Measurements from ENCODE around the gene ZNF674.
A peak's percentile ranks its signal among the peaks of the same experiment; 100 is the strongest.

The ZNF674 gene

DNA sequence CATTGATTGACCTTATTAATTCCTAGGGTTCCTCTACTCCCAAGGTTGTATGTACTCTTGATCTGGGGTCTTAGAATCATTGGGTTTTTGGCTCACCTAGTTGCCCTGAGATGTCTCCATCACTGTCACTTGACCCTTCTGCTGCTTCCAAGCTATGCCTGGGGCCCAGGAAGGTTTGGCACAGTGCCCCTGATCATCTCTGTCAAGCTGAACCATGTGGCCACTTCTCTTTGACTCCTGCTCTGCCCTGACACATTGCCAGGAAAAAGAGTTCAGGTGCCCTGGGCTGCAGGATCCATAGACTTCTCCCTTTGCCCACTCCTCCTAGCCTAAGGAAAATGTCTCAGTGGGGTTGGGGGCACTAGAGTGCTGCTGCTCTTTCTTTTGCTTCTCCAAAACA is 24.4 kb upstream of the ZNF674 start:
- TF ChIP-seq, protein P1, sequence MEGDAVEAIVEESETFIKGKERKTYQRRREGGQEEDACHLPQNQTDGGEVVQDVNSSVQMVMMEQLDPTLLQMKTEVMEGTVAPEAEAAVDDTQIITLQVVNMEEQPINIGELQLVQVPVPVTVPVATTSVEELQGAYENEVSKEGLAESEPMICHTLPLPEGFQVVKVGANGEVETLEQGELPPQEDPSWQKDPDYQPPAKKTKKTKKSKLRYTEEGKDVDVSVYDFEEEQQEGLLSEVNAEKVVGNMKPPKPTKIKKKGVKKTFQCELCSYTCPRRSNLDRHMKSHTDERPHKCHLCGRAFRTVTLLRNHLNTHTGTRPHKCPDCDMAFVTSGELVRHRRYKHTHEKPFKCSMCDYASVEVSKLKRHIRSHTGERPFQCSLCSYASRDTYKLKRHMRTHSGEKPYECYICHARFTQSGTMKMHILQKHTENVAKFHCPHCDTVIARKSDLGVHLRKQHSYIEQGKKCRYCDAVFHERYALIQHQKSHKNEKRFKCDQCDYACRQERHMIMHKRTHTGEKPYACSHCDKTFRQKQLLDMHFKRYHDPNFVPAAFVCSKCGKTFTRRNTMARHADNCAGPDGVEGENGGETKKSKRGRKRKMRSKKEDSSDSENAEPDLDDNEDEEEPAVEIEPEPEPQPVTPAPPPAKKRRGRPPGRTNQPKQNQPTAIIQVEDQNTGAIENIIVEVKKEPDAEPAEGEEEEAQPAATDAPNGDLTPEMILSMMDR (IDR thresholded peaks at IDR 0.05) = no peak
- Histone ChIP-seq H3K4me3 (no peak overlapping the region), H3K27ac (no peak overlapping the region)
- no peak for DNase-seq (ENCODE audit: low spot score)

DNA sequence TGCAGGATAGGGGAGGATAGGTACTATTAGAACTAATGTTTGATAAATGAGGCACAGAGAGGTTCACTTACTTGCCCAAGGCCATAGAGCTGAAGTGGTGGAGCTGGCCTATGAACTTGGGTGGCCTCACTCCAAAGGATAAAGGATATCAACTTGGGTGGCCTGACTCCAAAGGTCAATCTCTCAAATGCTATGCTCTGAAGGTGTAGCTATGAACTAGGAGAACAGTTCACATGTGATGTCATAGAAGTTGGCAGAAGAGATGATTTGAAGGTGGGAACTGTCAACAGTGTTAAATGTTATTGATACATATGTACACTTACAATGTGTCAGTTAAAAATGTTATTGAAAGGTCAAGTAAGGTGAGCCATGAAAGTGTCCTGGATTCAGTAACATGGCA is 22.2 kb upstream of the ZNF674 start:
- DNase-seq (ENCODE audit: low spot score) = no peak
- Histone ChIP-seq H3K4me3 (no peak overlapping the region), H3K27ac (no peak overlapping the region)
- TF ChIP-seq, protein P1 (IDR thresholded peaks at IDR 0.05) = no peak

DNA sequence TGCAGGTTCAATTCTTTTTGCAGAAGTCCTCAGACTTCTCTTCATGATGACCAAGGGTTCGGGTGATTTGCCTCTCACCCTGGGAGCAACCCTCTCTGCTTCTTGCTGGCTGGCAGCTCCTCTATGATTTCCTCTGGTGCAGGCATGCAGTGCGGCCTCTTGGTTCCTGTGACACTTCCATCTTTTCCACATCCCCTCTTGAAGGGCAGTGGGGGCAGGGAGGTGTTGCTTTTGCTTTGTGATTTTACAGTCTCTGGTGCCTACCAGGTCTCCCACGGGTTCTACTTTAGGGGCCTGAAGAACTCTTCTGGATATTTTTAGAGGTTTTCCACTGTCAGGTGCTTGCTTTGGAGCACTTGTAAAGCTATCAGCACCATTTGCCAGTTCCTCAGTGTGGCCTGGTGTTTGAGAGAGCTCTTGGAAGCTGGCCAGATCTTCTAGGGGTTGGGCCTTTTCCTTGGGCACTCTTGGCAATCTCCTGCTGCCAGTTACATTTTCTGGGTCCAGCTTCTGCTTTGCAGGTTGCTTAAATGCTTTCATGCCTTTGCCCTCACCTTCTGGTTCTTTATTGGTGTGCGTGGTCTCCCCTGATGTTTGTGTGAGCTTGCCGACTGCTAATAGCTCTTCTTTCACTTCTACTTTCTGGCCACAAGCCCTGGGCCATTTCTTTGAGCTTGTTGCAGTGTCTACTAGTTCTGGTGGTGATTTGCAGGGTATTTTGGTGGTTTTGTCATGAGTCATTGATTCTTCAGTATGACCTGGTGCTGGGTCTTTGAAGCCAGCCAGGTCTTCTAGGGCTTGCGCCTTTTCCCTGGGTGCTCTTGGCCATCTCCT is 16.8 kb upstream of the ZNF674 start:
- DNase-seq (ENCODE audit: low spot score) = no peak
- TF ChIP-seq, protein P1 (IDR thresholded peaks at IDR 0.05) = no peak
- H3K4me3 ChIP-seq = no peak overlapping the region
- no peak overlapping the region for H3K27ac ChIP-seq

GRCh38 chrX:46559062-46559461 is 13.8 kb upstream of the ZNF674 start:
- Histone ChIP-seq H3K27ac (no peak overlapping the region), H3K4me3 (no peak overlapping the region)
- TF ChIP-seq, protein P1 (IDR thresholded peaks at IDR 0.05) = no peak
- DNase-seq (ENCODE audit: low spot score) = no peak

DNA sequence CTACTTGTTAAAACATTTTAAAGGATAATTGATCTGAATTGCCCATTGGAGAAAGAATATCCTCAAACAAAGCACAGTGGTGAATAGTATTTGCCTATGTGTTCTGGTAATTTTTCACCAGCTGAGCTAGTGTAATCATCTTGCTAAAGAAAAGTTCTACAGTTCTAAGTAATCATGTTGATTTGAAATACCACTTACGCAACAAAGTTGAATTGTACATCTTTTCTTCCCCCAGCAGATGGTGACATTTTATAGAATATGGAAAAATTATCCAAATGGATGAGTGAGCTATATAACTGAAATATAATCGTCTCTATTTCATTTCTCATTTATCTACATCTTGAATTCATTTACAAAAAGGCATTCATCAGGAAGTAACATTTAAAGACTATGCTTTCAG is 9.7 kb upstream of the ZNF674 start:
- no peak for DNase-seq (ENCODE audit: low spot score)
- no peak overlapping the region for H3K4me3 ChIP-seq
- H3K27ac ChIP-seq = no peak overlapping the region
- TF ChIP-seq, protein P1 (IDR thresholded peaks at IDR 0.05) = no peak

- TF ChIP-seq, protein P1 (IDR thresholded peaks at IDR 0.05) = no peak
- H3K27ac ChIP-seq = no peak overlapping the region
- DNase-seq (ENCODE audit: low spot score) = no peak
- H3K4me3 ChIP-seq = no peak overlapping the region
Measured at GRCh38 chrX:46553935-46554334, 8.7 kb upstream of the ZNF674 start.

GRCh38 chrX:46551494-46552128 is 6.4 kb upstream of the ZNF674 start:
- H3K4me3 ChIP-seq = no peak overlapping the region
- TF ChIP-seq, protein P1 (IDR thresholded peaks at IDR 0.05) = no peak
- H3K27ac ChIP-seq = peak overlapping the region in 1 of 2 donors; percentile 32
- DNase-seq (ENCODE audit: low spot score) = no peak
